HepG2 (cell line): ENCODE data around the gene UST. TPM values are rescaled to one million over a fixed set of nuclear protein-coding genes. Genes with fewer than 3 reads are reported as not detected.
A peak's percentile ranks its signal among the peaks of the same experiment; 100 is the strongest.

Experiments used
- CBFB ChIP-seq: sonication (generic); formaldehyde crosslinking; IDR thresholded peaks from 2 replicates; pipeline ENCODE4 v1.4.0; 2020; ENCODE audit warnings: missing genetic modification reagents
- CREB1 ChIP-seq, 2 experiments: fragments of 450-650 bp in 1 of 2; IDR thresholded peaks; 2 replicates each; pipeline ENCODE4 v1.6.1; 2016 to 2017; ENCODE audit warnings: control low read depth in 1 of 2, mild to moderate bottlenecking in 1 of 2, missing compliant biosample characterization in 1 of 2, missing genetic modification characterization in 1 of 2
- GATAD1 ChIP-seq: IDR thresholded peaks from 2 replicates; pipeline ENCODE4 v1.6.1; 2016; ENCODE audit warnings: missing genetic modification reagents, missing compliant biosample characterization
- HMG20B ChIP-seq: conservative IDR thresholded peaks from 2 replicates; pipeline ENCODE4 v1.6.1; 2016; ENCODE audit warnings: missing genetic modification reagents, missing compliant biosample characterization
- MED1 ChIP-seq: sonication (generic); formaldehyde crosslinking; IDR thresholded peaks from 2 replicates; pipeline ENCODE4 v1.4.0; 2020; ENCODE audit warnings: missing genetic modification reagents
- MED13 ChIP-seq: sonication (generic); formaldehyde crosslinking; IDR thresholded peaks from 2 replicates; pipeline ENCODE4 v1.5.0; 2020; ENCODE audit warnings: missing genetic modification reagents
- NKX3-1 ChIP-seq: sonication (generic); formaldehyde crosslinking; IDR thresholded peaks from 2 replicates; pipeline ENCODE4 v1.5.0; 2020; ENCODE audit warnings: missing genetic modification reagents
- NR2F1 ChIP-seq, 2 experiments: fragments of 450-650 bp in 1 of 2; formaldehyde crosslinking in 1 of 2; IDR thresholded peaks; 2 replicates each; pipeline versions ENCODE4 v1.5.0 to v1.6.1; 2016 to 2020; ENCODE audit warnings: mild to moderate bottlenecking in 1 of 2, missing compliant biosample characterization in 1 of 2, missing genetic modification reagents in 1 of 2, moderate library complexity in 1 of 2
- NR2F6 ChIP-seq, 2 experiments: IDR thresholded peaks; 2 replicates each; pipeline ENCODE4 v1.6.1; 2016; ENCODE audit warnings: antibody characterized with exemption in 1 of 2, mild to moderate bottlenecking in 1 of 2
- PAF1 ChIP-seq: IDR thresholded peaks from 2 replicates; pipeline ENCODE4 v1.6.1; 2016; ENCODE audit warnings: missing genetic modification reagents, missing compliant biosample characterization
- PCBP2 ChIP-seq: fragments of 200-400 bp; formaldehyde crosslinking; optimal IDR thresholded peaks from 2 replicates; pipeline ENCODE3; 2018; ENCODE audit warnings: low read length, low read depth; ENCODE audit not compliant: poor library complexity, severe bottlenecking
- POGZ ChIP-seq: sonication (generic); formaldehyde crosslinking; IDR thresholded peaks from 2 replicates; pipeline ENCODE4 v1.4.0; 2020; ENCODE audit warnings: mild to moderate bottlenecking, missing genetic modification reagents
- SAP130 ChIP-seq: IDR thresholded peaks from 2 replicates; pipeline ENCODE4 v1.6.1; 2016; ENCODE audit warnings: low read depth
- SIX1 ChIP-seq: sonication (generic); formaldehyde crosslinking; IDR thresholded peaks from 2 replicates; pipeline ENCODE4 v1.4.0; 2020; ENCODE audit warnings: missing genetic modification reagents, borderline replicate concordance
- TBX2 ChIP-seq: sonication (generic); formaldehyde crosslinking; IDR thresholded peaks from 2 replicates; pipeline ENCODE4 v1.5.0; 2020; ENCODE audit warnings: missing genetic modification reagents, mild to moderate bottlenecking, borderline replicate concordance
- ZBTB20 ChIP-seq: sonication (generic); formaldehyde crosslinking; IDR thresholded peaks from 2 replicates; pipeline ENCODE4 v1.8.1; 2023; ENCODE audit warnings: missing genetic modification reagents, low read depth, mild to moderate bottlenecking, borderline replicate concordance
- ZNF101 ChIP-seq: sonication (generic); formaldehyde crosslinking; IDR thresholded peaks from 2 replicates; pipeline ENCODE4 v1.4.0; 2020; ENCODE audit warnings: mild to moderate bottlenecking, low read depth, missing genetic modification reagents, borderline replicate concordance
- ZNF205 ChIP-seq: IDR thresholded peaks from 2 replicates; pipeline ENCODE4 v1.6.1; 2018; ENCODE audit warnings: missing biosample characterization, missing genetic modification reagents
- ZNF329 ChIP-seq: sonication (generic); formaldehyde crosslinking; IDR thresholded peaks from 2 replicates; pipeline ENCODE4 v1.9.0; 2021; ENCODE audit warnings: low read depth, mild to moderate bottlenecking, missing genetic modification reagents
- ZNF547 ChIP-seq: sonication (generic); formaldehyde crosslinking; IDR thresholded peaks from 2 replicates; pipeline ENCODE4 v1.5.1; 2020; ENCODE audit warnings: mild to moderate bottlenecking, missing genetic modification reagents
- ZNF598 ChIP-seq: sonication (generic); formaldehyde crosslinking; IDR thresholded peaks from 2 replicates; pipeline ENCODE4 v1.5.1; 2020; ENCODE audit warnings: mild to moderate bottlenecking, missing genetic modification reagents, borderline replicate concordance
- ZNF703 ChIP-seq: sonication (generic); formaldehyde crosslinking; IDR thresholded peaks from 2 replicates; pipeline ENCODE4 v1.5.1; 2020; ENCODE audit warnings: missing genetic modification reagents, mild to moderate bottlenecking, moderate library complexity, borderline replicate concordance
- polyA plus RNA-seq, 8 experiments: library from polyadenylated mRNA; depleted of rRNA in 3 of 8; stranded (reverse) in 7 of 8; unstranded in 1 of 8; fragments of >200 nt; fragmentation: Illumina TruSeq in 4 of 8; extraction: Trizol in 4 of 8; gene quantifications; 2 replicates each; pipeline versions ENCODE4 v1.2.1 to v1.2.3, GENCODE V29; 2011 to 2016; ENCODE audit warnings: low read depth in 4 of 8, missing spikeins in 1 of 8, mixed read lengths in 1 of 8; ENCODE audit not compliant: insufficient read depth in 1 of 8
- total RNA-seq, 5 experiments: library from RNA; depleted of rRNA; stranded (reverse); fragments of >200 nt; fragmentation: Illumina TruSeq; extraction: Trizol; gene quantifications; 2 replicates each; pipeline ENCODE4 v1.2.3, GENCODE V29; 2016; ENCODE audit warnings: low read depth in 1 of 5
- TF ChIP-seq, protein P1 (sequence below): sonication (generic); formaldehyde crosslinking; IDR thresholded peaks from 2 replicates; pipeline ENCODE4 v1.5.1; 2020; ENCODE audit warnings: mild to moderate bottlenecking, missing genetic modification reagents, borderline replicate concordance

The UST gene
- total and polyA plus RNA-seq, 2 of the 13 experiments (the other 11 are each of a cell fraction or from before 2014, with no cell fraction given), result 0.27 TPM; not detected in 1

GRCh38 chr6:149032599-149033405, 286.0 kb downstream of the UST start (continued):
- TF ChIP-seq NKX3-1 (peak; percentile 33; the same call in 1 of the 2 replicates), POGZ (CRISPR knock-in tag) (peak; percentile 28; the same call in 1 of the 2 replicates), NR2F1 (CRISPR knock-in tag; IDR thresholded peaks at IDR 0.05) (peak; percentile 63 to 72; a peak in 3 of 4 replicates), ZNF101 (CRISPR knock-in tag) (0 out of 2 replicates have a peak, but pooled peaks have one; percentile 54), SIX1 (CRISPR knock-in tag) (peak; percentile 93), ZBTB20 (CRISPR knock-in tag) (0 out of 2 replicates have a peak, but pooled peaks have one; percentile 40), CREB1 (IDR thresholded peaks at IDR 0.05) (no peak), CREB1 (CRISPR knock-in tag; IDR thresholded peaks at IDR 0.05) (0 out of 2 replicates have a peak, but pooled peaks have one; percentile 51), ZNF329 (CRISPR knock-in tag) (no peak), ZNF547 (CRISPR knock-in tag) (0 out of 2 replicates have a peak, but pooled peaks have one; percentile 70), GATAD1 (CRISPR knock-in tag) (0 out of 2 replicates have a peak, but pooled peaks have one; percentile 9), ZNF703 (CRISPR knock-in tag) (no peak; the same call in 1 of the 2 replicates), PAF1 (CRISPR knock-in tag) (no peak), TBX2 (CRISPR knock-in tag) (0 out of 2 replicates have a peak, but pooled peaks have one; percentile 64), ZNF598 (CRISPR knock-in tag) (0 out of 2 replicates have a peak, but pooled peaks have one; percentile 55), PCBP2 (no peak), MED13 (CRISPR knock-in tag) (peak; percentile 94), CBFB (peak; percentile 93), NR2F6 (IDR thresholded peaks at IDR 0.05) (peak; percentile 92), NR2F6 (CRISPR knock-in tag; IDR thresholded peaks at IDR 0.05) (peak; percentile 74), MED1 (CRISPR knock-in tag) (peak; percentile 84), HMG20B (CRISPR knock-in tag) (peak; percentile 75; the same call in 1 of the 2 replicates), ZNF205 (CRISPR knock-in tag) (0 out of 2 replicates have a peak, but pooled peaks have one; percentile 59), SAP130 (CRISPR knock-in tag) (0 out of 2 replicates have a peak, but pooled peaks have one; percentile 42)
- TF ChIP-seq, protein P1, sequence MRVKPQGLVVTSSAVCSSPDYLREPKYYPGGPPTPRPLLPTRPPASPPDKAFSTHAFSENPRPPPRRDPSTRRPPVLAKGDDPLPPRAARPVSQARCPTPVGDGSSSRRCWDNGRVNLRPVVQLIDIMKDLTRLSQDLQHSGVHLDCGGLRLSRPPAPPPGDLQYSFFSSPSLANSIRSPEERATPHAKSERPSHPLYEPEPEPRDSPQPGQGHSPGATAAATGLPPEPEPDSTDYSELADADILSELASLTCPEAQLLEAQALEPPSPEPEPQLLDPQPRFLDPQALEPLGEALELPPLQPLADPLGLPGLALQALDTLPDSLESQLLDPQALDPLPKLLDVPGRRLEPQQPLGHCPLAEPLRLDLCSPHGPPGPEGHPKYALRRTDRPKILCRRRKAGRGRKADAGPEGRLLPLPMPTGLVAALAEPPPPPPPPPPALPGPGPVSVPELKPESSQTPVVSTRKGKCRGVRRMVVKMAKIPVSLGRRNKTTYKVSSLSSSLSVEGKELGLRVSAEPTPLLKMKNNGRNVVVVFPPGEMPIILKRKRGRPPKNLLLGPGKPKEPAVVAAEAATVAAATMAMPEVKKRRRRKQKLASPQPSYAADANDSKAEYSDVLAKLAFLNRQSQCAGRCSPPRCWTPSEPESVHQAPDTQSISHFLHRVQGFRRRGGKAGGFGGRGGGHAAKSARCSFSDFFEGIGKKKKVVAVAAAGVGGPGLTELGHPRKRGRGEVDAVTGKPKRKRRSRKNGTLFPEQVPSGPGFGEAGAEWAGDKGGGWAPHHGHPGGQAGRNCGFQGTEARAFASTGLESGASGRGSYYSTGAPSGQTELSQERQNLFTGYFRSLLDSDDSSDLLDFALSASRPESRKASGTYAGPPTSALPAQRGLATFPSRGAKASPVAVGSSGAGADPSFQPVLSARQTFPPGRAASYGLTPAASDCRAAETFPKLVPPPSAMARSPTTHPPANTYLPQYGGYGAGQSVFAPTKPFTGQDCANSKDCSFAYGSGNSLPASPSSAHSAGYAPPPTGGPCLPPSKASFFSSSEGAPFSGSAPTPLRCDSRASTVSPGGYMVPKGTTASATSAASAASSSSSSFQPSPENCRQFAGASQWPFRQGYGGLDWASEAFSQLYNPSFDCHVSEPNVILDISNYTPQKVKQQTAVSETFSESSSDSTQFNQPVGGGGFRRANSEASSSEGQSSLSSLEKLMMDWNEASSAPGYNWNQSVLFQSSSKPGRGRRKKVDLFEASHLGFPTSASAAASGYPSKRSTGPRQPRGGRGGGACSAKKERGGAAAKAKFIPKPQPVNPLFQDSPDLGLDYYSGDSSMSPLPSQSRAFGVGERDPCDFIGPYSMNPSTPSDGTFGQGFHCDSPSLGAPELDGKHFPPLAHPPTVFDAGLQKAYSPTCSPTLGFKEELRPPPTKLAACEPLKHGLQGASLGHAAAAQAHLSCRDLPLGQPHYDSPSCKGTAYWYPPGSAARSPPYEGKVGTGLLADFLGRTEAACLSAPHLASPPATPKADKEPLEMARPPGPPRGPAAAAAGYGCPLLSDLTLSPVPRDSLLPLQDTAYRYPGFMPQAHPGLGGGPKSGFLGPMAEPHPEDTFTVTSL (CRISPR knock-in tag), result peak; percentile 74; the same call in 1 of the 2 replicates
